ENCODE results near the gene ZC3H10.

The ZC3H10 gene

DNA sequence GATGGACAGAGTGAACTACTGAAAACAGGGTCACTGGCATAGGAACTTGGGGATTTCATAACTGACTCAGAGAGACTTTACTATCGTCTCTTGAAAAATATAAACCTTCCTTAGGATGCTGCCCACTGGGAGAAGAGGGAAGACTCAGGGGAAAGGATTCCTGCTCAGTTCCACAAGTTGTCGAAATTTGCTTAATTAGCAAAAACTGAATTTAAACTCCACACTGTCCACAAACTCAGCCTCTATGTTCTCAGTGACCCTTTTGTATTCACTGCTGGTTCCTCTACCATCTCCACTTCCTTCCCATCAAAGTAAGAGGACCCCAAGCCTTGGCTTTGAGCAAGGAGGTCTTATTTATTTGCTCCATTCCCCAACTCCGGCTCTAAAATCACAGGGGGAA is 27.2 kb downstream of the ZC3H10 start:
- no peak overlapping the region for H3K27ac ChIP-seq
- TF ChIP-seq CTCF (conservative IDR thresholded peaks at IDR 0.05) = no peak

- no peak for TF ChIP-seq CTCF (conservative IDR thresholded peaks at IDR 0.05)
- no peak overlapping the region for H3K27ac ChIP-seq
Measured at GRCh38 chr12:56146492-56147460, 28.7 kb downstream of the ZC3H10 start.

GRCh38 chr12:56150563-56150962 is 32.5 kb downstream of the ZC3H10 start:
- H3K27ac ChIP-seq = peak overlapping the region; percentile 95; the same call in 1 of the 2 replicates
- TF ChIP-seq CTCF (conservative IDR thresholded peaks at IDR 0.05) = no peak

DNA sequence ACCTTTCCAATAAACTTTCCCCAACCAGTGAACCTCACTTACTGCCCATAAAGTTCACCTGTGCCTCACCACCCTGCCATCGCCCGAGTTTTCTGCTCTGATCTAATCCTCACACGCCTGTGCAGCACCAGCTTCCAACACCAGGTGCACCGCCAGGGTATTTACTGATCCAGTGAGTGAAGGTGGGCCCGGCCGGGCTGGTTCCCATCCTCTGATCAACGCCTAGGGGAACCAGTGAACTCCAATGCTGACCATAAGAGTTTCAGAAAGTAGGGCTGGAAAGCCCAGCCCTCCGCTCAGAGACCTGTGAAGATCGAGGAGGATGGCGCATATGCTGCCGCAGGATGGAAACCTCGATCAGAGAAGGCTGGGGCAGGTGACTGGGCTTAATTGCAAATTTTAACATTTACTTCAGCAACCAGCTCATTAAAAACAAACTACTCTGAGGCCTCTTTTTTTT is 33.6 kb downstream of the ZC3H10 start:
- peak overlapping the region; percentile 95 for H3K27ac ChIP-seq
- TF ChIP-seq CTCF (conservative IDR thresholded peaks at IDR 0.05) = peak; percentile 71

DNA sequence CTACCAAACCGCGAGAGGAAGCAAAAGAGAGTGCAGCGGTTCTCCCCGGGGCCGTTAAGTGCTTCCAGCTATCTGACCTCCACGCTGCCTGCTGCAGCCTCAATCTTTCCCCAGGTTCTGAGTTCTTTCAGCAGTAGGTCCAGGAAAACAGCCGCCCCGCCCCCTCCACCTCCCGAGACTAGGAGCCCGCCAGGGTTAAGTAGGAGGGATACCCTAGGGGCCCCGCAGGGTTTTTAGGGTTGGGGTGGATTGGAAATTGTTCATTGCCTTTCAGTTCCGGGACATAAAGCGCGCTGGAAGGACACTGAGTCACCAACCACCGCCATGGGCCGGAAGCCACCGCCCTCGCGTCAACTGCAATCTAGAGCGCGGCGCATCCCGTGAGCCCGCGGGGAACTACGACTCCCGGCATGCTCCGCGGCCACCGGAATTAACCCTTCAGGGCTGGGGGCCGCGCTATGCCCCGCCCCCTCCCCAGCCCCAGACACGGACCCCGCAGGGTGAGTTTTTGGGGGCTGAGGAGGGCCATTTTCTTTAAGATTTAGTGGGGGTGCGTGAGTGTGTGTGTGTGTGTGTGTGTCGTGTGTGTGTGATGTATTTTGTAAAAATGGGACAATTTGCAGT is 34.2 kb downstream of the ZC3H10 start, which contains the start of gene MYL6B:
MYL6B (plus strand) TSS at position 456 of the 624 bp plus-strand sequence. CDS start 1,332 bp downstream, outside the sequence.
- no peak for TF ChIP-seq CTCF (conservative IDR thresholded peaks at IDR 0.05)
- H3K27ac ChIP-seq = peak within 1 kb of the TSS; percentile 95

- no peak for TF ChIP-seq CTCF (conservative IDR thresholded peaks at IDR 0.05)
- peak overlapping the region; percentile 95 for H3K27ac ChIP-seq
Measured at GRCh38 chr12:56152756-56153677, 35.0 kb downstream of the ZC3H10 start.

Measured in VCaP (cell line).